ENCODE data around the gene VWA1.
"Not testable (repeated sequence)": the region's sequence is repeated elsewhere in the genome, so short reads cannot be mapped to it uniquely, and the experiment has no call there.

The VWA1 gene

GRCh38 chr1:1438531-1439381, 3.3 kb downstream of the VWA1 start:
- no peak overlapping the region for H3K4me3 ChIP-seq (replicated peaks; ENCODE audit: low read depth, low read length)
- TF ChIP-seq CTCF (IDR thresholded peaks at IDR 0.05; ENCODE audit: low read length, missing control alignments) = no peak
- DNase-seq (ENCODE audit: low read depth) = no peak

GRCh38 chr1:1439546-1440261, 4.2 kb downstream of the VWA1 start:
- TF ChIP-seq CTCF (IDR thresholded peaks at IDR 0.05; ENCODE audit: low read length, missing control alignments) = no peak
- no peak for DNase-seq (ENCODE audit: low read depth)
- no peak overlapping the region for H3K4me3 ChIP-seq (replicated peaks; ENCODE audit: low read depth, low read length)

- TF ChIP-seq CTCF (IDR thresholded peaks at IDR 0.05; ENCODE audit: low read length, missing control alignments) = no peak
- no peak overlapping the region for H3K4me3 ChIP-seq (replicated peaks; ENCODE audit: low read depth, low read length)
- DNase-seq (ENCODE audit: low read depth) = no peak
Observed at GRCh38 chr1:1440262-1441001, 4.9 kb downstream of the VWA1 start.

- TF ChIP-seq CTCF (IDR thresholded peaks at IDR 0.05; ENCODE audit: low read length, missing control alignments) = peak; percentile 84
- DNase-seq (ENCODE audit: low read depth) = peak; percentile 45
Observed at GRCh38 chr1:1441002-1441888, 5.8 kb downstream of the VWA1 start.

GRCh38 chr1:1442069-1442770, 6.7 kb downstream of the VWA1 start:
- no peak for TF ChIP-seq CTCF (IDR thresholded peaks at IDR 0.05; ENCODE audit: low read length, missing control alignments)
- H3K4me3 ChIP-seq (replicated peaks; ENCODE audit: low read depth, low read length) = no peak overlapping the region
- DNase-seq (ENCODE audit: low read depth) = no peak

More at GRCh38 chr1:1441002-1441888, 5.8 kb downstream of the VWA1 start:
- no peak overlapping the region for H3K4me3 ChIP-seq (replicated peaks; ENCODE audit: low read depth, low read length)

- not testable (repeated sequence) for H3K4me3 ChIP-seq (replicated peaks; ENCODE audit: low read depth, low read length); DNase-seq (ENCODE audit: low read depth)
Observed at GRCh38 chr1:1446631-1447030, 11.1 kb downstream of the VWA1 start.

All from fibroblast of pulmonary artery (primary cell).